Epithelial cell of esophagus (primary cell): ENCODE data around the gene PTPRN2.

Experiments used
- DNase-seq: peaks from one replicate; pipeline ENCODE4 v3.0.0; 2010; ENCODE audit warnings: low read depth
- H3K4me3 ChIP-seq: 2 replicates; pipeline ENCODE4 v1.5.1; 2011; ENCODE audit warnings: mild to moderate bottlenecking, low read length, control low read depth
- TF ChIP-seq, protein P1 (sequence below): IDR thresholded peaks from 2 replicates; pipeline ENCODE4 v1.5.1; 2011; ENCODE audit warnings: low read depth, mild to moderate bottlenecking, low read length, control low read depth, inconsistent platforms; ENCODE audit not compliant: insufficient read depth; ENCODE audit errors: missing control alignments

Gene PTPRN2

DNA sequence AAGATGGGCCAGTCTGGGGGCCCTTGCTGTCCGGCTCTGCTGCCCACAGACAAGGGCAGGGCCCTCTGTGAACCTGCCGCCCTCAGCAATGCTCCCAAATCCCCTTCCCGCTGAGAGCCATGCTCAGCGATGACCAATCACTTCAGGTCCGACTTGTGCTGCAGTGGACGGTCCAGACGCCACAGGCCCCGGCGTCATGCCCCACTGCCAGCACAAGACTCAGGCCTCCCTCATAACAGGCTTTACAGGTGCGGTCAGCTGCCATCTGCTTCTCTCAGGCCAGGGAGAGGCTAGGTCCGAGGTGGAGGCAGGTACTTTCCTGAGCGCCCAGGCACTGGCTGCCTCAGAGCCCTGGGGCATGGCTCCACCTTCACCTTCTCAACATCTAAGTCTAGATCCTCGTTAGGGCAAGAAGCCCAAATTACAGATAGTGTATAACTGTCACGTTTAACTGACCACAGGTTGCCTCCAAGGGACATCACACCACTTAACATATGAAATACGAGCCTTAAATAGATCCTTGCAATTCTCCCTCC is 393.2 kb downstream of the PTPRN2 start:
- H3K4me3 ChIP-seq = no peak overlapping the region
- TF ChIP-seq, protein P1, sequence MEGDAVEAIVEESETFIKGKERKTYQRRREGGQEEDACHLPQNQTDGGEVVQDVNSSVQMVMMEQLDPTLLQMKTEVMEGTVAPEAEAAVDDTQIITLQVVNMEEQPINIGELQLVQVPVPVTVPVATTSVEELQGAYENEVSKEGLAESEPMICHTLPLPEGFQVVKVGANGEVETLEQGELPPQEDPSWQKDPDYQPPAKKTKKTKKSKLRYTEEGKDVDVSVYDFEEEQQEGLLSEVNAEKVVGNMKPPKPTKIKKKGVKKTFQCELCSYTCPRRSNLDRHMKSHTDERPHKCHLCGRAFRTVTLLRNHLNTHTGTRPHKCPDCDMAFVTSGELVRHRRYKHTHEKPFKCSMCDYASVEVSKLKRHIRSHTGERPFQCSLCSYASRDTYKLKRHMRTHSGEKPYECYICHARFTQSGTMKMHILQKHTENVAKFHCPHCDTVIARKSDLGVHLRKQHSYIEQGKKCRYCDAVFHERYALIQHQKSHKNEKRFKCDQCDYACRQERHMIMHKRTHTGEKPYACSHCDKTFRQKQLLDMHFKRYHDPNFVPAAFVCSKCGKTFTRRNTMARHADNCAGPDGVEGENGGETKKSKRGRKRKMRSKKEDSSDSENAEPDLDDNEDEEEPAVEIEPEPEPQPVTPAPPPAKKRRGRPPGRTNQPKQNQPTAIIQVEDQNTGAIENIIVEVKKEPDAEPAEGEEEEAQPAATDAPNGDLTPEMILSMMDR = no peak
- no peak for DNase-seq

- TF ChIP-seq, protein P1 = no peak
- no peak overlapping the region for H3K4me3 ChIP-seq
- DNase-seq = no peak
Observed at GRCh38 chr7:158193446-158193845, 394.2 kb downstream of the PTPRN2 start.

GRCh38 chr7:158192956-158193355 is 394.7 kb downstream of the PTPRN2 start:
- TF ChIP-seq, protein P1 = no peak
- DNase-seq = no peak
- no peak overlapping the region for H3K4me3 ChIP-seq

DNA sequence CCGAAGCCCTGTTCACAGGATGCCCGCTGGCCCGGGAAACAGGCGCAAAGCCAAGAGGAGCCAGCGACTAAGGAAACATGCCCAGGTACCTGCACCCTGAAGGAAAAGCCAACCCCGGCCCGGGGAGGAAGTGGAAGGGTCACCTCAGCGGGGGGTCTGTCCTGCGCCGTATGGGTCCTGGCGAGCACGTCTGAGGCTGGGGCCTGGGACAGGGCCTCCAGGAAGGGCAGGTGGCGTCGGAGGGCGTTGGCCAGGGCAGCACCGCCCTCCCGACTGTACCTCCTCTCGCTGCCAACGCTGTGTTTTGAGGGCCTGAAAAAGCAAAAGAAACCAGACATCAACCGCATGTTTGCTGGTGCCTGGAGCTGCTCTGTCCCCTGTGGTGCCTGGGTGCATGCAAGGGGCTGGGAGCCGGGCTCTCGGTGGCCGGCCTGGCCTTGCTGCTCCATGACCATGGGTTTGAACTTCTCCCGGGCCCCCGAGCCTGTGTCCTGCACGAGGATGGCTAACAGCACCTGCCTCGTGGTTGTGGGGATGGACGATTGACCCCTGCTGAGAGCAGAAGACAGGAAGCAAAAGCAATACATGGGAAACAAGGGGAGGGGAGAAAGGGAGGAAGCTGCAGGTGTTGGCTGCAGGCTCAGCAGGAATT is 395.3 kb downstream of the PTPRN2 start:
- H3K4me3 ChIP-seq = no peak overlapping the region
- TF ChIP-seq, protein P1 = no peak
- no peak for DNase-seq

GRCh38 chr7:158191671-158192070 is 396.0 kb downstream of the PTPRN2 start:
- TF ChIP-seq, protein P1 = no peak
- H3K4me3 ChIP-seq = no peak overlapping the region
- DNase-seq = no peak

- H3K4me3 ChIP-seq = no peak overlapping the region
- DNase-seq = no peak
Observed at GRCh38 chr7:158190756-158191155, 396.9 kb downstream of the PTPRN2 start.

More at GRCh38 chr7:158190756-158191155, 396.9 kb downstream of the PTPRN2 start:
- TF ChIP-seq, protein P1 = no peak
